SU-DHL-6 (cell line): ENCODE measurements around the gene DDI1.

Source experiments
- H2AFZ ChIP-seq: fragments of 200-600 bp; sonication (generic); 2 replicates; pipeline ENCODE4 v1.6.1; 2014; ENCODE audit warnings: low read depth, mild to moderate bottlenecking, moderate library complexity, mixed read lengths, antibody characterized with exemption, low read length; ENCODE audit not compliant: severe bottlenecking
- H3F3A ChIP-seq: fragments of 200-600 bp; shearing (Covaris generic); 2 replicates; pipeline ENCODE4 v1.6.0; 2016; ENCODE audit warnings: antibody characterized with exemption, mild to moderate bottlenecking; ENCODE audit not compliant: insufficient read depth
- H3K27ac ChIP-seq: fragments of 200-600 bp; sonication (generic); 2 replicates; pipeline ENCODE4 v1.5.1; 2016; ENCODE audit warnings: low read depth, mild to moderate bottlenecking, low read length, moderate library complexity, mixed read lengths
- H3K27me3 ChIP-seq: fragments of 200-600 bp; sonication (generic), shearing (Covaris generic); 2 replicates; pipeline ENCODE4 v1.6.0; 2014; ENCODE audit warnings: mild to moderate bottlenecking, low read length
- H3K36me3 ChIP-seq: fragments of 200-600 bp; sonication (generic); 2 replicates; pipeline ENCODE4 v1.6.1; 2014; ENCODE audit warnings: mild to moderate bottlenecking, low read length, mixed read lengths
- H3K4me2 ChIP-seq: fragments of 300-600, 200-600 bp; shearing (Covaris generic), sonication (generic); 2 replicates; pipeline ENCODE4 v1.6.0; 2014; ENCODE audit warnings: low read length, low read depth, mild to moderate bottlenecking; ENCODE audit not compliant: poor library complexity, severe bottlenecking
- H3K4me3 ChIP-seq: fragments of 200-600 bp; sonication (generic); 2 replicates; pipeline ENCODE4 v1.5.1; 2014; ENCODE audit warnings: antibody characterized with exemption, low read length, mild to moderate bottlenecking, mixed read lengths; ENCODE audit not compliant: insufficient read depth, poor library complexity, severe bottlenecking
- H3K79me2 ChIP-seq: fragments of 200-600 bp; sonication (generic); 2 replicates; pipeline ENCODE4 v1.6.1; 2014; ENCODE audit warnings: mild to moderate bottlenecking, low read length, moderate library complexity; ENCODE audit not compliant: insufficient read depth
- H3K9ac ChIP-seq: fragments of 200-600 bp; sonication (generic); 2 replicates; pipeline ENCODE4 v1.7.0; 2014; ENCODE audit warnings: mild to moderate bottlenecking, low read length
- H3K9me2 ChIP-seq: fragments of 200-600 bp; sonication (generic); replicated peaks from 2 replicates; pipeline ENCODE4 v1.6.1; 2014; ENCODE audit warnings: low read length; ENCODE audit not compliant: insufficient read depth
- H3K9me3 ChIP-seq: fragments of 200-600 bp; sonication (generic); 2 replicates; pipeline ENCODE4 v1.6.1; 2014; ENCODE audit warnings: low read length, mixed read lengths; ENCODE audit not compliant: insufficient read depth
- H4K20me1 ChIP-seq: fragments of 200-600 bp; sonication (generic); 2 replicates; pipeline ENCODE4 v1.6.1; 2014; ENCODE audit warnings: low read depth, mild to moderate bottlenecking, antibody characterized with exemption, low read length, moderate library complexity, mixed read lengths
- CTCF ChIP-seq: fragments of 200-600 bp; sonication (generic); IDR thresholded peaks from one replicate; pipeline ENCODE4 v1.5.1; 2017; ENCODE audit warnings: antibody characterized with exemption, mild to moderate bottlenecking, low read length, moderate library complexity; ENCODE audit not compliant: insufficient read depth, poor library complexity, severe bottlenecking
- EZH2phosphoT487 ChIP-seq: fragments of 200-600 bp; sonication (generic), shearing (Covaris generic); conservative IDR thresholded peaks from 2 replicates; pipeline ENCODE4 v1.6.1; 2018; ENCODE audit warnings: mild to moderate bottlenecking, antibody characterized with exemption, low read length, moderate library complexity, mixed read lengths

DDI1 gene

GRCh38 chr11:104078245-104078644, 41.8 kb downstream of the DDI1 start:
- no peak overlapping the region for H3K9ac ChIP-seq
- peaks cover 19% of the 10 kb centered on the region for H3F3A ChIP-seq
- no peak for TF ChIP-seq CTCF
- TF ChIP-seq EZH2phosphoT487: no peak
- no peaks in the 10 kb centered on the region for H3K79me2 ChIP-seq
- no peaks in the 10 kb centered on the region for H3K36me3 ChIP-seq
- H2AFZ ChIP-seq: no peak overlapping the region
- no peaks in the 10 kb centered on the region for H3K27me3 ChIP-seq
- no peak overlapping the region for H3K4me2 ChIP-seq
- H4K20me1 ChIP-seq: no peaks in the 10 kb centered on the region
- no peaks in the 10 kb centered on the region for H3K9me3 ChIP-seq
- no peak overlapping the region for H3K27ac ChIP-seq
- H3K9me2 ChIP-seq: no peaks in the 10 kb centered on the region
- no peak overlapping the region for H3K4me3 ChIP-seq

GRCh38 chr11:104078995-104079394, 42.6 kb downstream of the DDI1 start:
- peaks cover 12% of the 10 kb centered on the region for H3F3A ChIP-seq
- no peaks in the 10 kb centered on the region for H4K20me1 ChIP-seq
- no peak overlapping the region for H2AFZ ChIP-seq
- no peaks in the 10 kb centered on the region for H3K79me2 ChIP-seq
- no peak for TF ChIP-seq EZH2phosphoT487
- TF ChIP-seq CTCF: no peak
- no peak overlapping the region for H3K4me3 ChIP-seq
- no peak overlapping the region for H3K27ac ChIP-seq
- no peaks in the 10 kb centered on the region for H3K27me3 ChIP-seq
- no peaks in the 10 kb centered on the region for H3K36me3 ChIP-seq
- H3K4me2 ChIP-seq: no peak overlapping the region
- no peaks in the 10 kb centered on the region for H3K9me2 ChIP-seq
- H3K9ac ChIP-seq: no peak overlapping the region
- H3K9me3 ChIP-seq: no peaks in the 10 kb centered on the region

GRCh38 chr11:104086621-104087020, 50.2 kb downstream of the DDI1 start:
- no peaks in the 10 kb centered on the region for H3K9me2 ChIP-seq
- no peaks in the 10 kb centered on the region for H4K20me1 ChIP-seq
- no peak overlapping the region for H3K4me2 ChIP-seq
- H3K4me3 ChIP-seq: no peak overlapping the region
- no peak for TF ChIP-seq EZH2phosphoT487
- no peak for TF ChIP-seq CTCF
- H3K27me3 ChIP-seq: no peaks in the 10 kb centered on the region
- H3K9me3 ChIP-seq: no peaks in the 10 kb centered on the region
- H2AFZ ChIP-seq: no peak overlapping the region
- no peaks in the 10 kb centered on the region for H3K36me3 ChIP-seq
- no peaks in the 10 kb centered on the region for H3F3A ChIP-seq
- no peak overlapping the region for H3K9ac ChIP-seq
- no peak overlapping the region for H3K27ac ChIP-seq
- no peaks in the 10 kb centered on the region for H3K79me2 ChIP-seq
